Stimulated activated CD8-positive, alpha-beta memory T cell treated with anti-CD3 and anti-CD28 coated beads, Interleukin-12 subunit alpha, Interleukin-12 subunit beta, amount 100 ng/mL, for 1 hour (primary cell): ENCODE data around the gene CPHXL.

Experiments used
- DNase-seq: peaks from one replicate; pipeline ENCODE4 v3.0.0-alpha.2; 2020; ENCODE audit warnings: low read depth

The CPHXL gene

GRCh38 chr16:75701361-75701760 lies 24.9 kb downstream of the CPHXL start, which contains the start of gene DUXB:
TSS of gene DUXB (minus strand) at chr16:75701461. CDS start at chr16:75701418, 43 bp downstream.
- DNase-seq, result no peak

DNA sequence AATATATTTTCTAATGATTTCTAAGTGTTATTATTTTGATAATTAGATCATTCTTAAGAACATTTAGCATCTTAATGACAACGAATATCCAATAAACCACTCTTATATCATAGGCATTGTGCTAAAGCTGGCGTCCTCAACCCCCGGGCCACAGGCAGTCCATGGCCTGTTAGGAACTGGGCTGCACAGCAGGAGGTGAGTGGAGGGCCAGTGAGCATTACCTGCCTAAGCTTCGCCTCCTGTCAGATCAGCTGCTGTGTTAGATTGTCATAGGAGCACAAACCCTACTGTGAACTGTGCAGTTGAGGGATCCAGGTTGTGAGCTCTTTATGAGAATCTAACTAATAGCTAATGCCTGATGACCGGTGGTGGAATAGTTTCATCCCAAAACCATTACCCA lies 28.7 kb downstream of the CPHXL start:
- no peak for DNase-seq

- DNase-seq, result no peak
These were observed 30.6 kb downstream of the CPHXL start for GRCh38 chr16:75695708-75696107.

DNA sequence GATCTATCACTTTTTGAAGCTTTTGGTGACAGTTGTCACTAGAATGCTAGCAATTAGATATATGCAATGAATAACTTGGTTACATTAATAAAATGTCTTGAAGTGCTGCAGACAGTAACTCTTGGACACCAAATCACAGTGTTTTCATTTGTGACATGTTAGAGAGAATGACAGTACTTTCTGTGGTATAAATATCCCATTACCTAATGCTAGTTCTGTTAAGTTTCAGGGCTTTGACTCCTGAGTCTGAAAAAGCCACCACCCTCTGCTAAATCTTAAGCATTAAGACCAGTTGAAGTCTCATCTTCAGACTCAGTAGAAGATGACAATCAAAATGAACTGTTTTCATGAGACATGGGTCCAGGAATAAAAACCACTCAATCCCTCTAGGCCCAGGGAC lies 38.9 kb downstream of the CPHXL start:
- no peak for DNase-seq

GRCh38 chr16:75682308-75682707 lies 44.0 kb downstream of the CPHXL start:
- no peak for DNase-seq

GRCh38 chr16:75679366-75679765 lies 46.9 kb downstream of the CPHXL start:
- no peak for DNase-seq

DNA sequence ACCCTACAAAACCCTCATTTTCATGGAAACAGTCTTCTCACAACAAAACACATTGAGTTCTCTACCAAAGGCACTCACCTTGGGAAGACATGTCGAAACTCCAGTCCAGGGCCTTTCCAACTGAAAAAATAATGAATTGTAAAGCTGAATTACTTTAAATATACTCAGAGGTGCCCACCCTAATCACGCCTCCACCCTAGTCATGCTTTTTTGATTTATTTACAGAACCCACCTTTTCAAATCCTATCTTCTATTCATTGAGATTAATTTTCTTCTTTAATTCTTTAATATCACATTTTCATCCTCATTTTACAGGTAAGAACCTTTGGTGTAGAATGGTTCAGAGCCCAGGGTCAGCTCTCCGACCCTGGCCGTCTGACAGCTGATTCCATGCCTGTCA lies 49.4 kb downstream of the CPHXL start, which contains the start of gene CPHXL2:
CPHXL2 (minus strand) TSS at position 101 of the 400 bp plus-strand sequence; CDS start at position 91, 10 bp downstream.
- DNase-seq, result no peak

DNA sequence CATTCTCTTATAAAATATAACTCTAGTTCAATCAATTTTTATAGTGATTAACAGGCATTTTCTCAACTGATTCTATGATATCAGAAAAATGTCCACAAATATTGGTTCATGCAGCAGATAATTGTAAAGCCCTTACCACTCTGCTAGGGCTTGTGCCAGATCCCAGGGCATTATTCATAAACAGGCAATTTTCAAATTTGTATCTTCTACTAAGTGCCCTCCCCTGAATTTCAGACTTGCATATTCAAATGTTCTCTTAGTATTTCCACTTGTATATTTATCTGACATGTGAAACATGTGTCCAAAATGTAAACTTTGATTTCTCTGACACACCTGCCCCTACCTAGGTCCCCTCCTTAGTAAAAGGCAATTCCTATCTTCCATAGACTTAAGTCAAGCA lies 58.8 kb downstream of the CPHXL start:
- no peak for DNase-seq
